Trophoblast cell (in vitro differentiated cells and primary cell): ENCODE measurements around the gene INTS3.
A peak's percentile ranks its signal among the peaks of the same experiment; 100 is the strongest.

Experiments
- DNase-seq, 2 donors: peaks; one replicate each; pipeline ENCODE4 v3.0.0-alpha.2; 2016
- H2AFZ ChIP-seq: 2 replicates; pipeline ENCODE4 v1.6.1; 2013; ENCODE audit warnings: low read length, moderate library complexity, mild to moderate bottlenecking; ENCODE audit not compliant: insufficient read depth, poor library complexity
- H2AK5ac ChIP-seq: 2 replicates; pipeline ENCODE4 v1.6.1; 2013; ENCODE audit warnings: mild to moderate bottlenecking, low read length
- H2BK120ac ChIP-seq: 2 replicates; pipeline ENCODE4 v1.6.1; 2013; ENCODE audit warnings: low read length, mild to moderate bottlenecking, moderate library complexity; ENCODE audit not compliant: insufficient read depth, poor library complexity
- H2BK12ac ChIP-seq: 2 replicates; pipeline ENCODE4 v1.6.1; 2013; ENCODE audit warnings: mild to moderate bottlenecking, low read length, moderate library complexity
- H2BK5ac ChIP-seq: 2 replicates; pipeline ENCODE4 v1.6.1; 2013; ENCODE audit warnings: low read length, low read depth, moderate library complexity, mild to moderate bottlenecking; ENCODE audit not compliant: poor library complexity
- H3K14ac ChIP-seq: 2 replicates; pipeline ENCODE4 v1.6.1; 2013; ENCODE audit warnings: mild to moderate bottlenecking, low read length
- H3K18ac ChIP-seq: 2 replicates; pipeline ENCODE4 v1.6.1; 2013; ENCODE audit warnings: mild to moderate bottlenecking, low read length
- H3K23ac ChIP-seq: 2 replicates; pipeline ENCODE4 v1.6.1; 2013; ENCODE audit warnings: low read length
- H3K27ac ChIP-seq: 2 replicates; pipeline ENCODE4 v1.5.1; 2013; ENCODE audit warnings: low read depth, mild to moderate bottlenecking, inconsistent platforms, low read length, moderate library complexity
- H3K27me3 ChIP-seq: 2 replicates; pipeline ENCODE4 v1.6.1; 2013; ENCODE audit warnings: inconsistent platforms, mild to moderate bottlenecking, low read length, moderate library complexity; ENCODE audit not compliant: insufficient read depth
- H3K36me3 ChIP-seq, 2 experiments: 1 replicate in 1 of 2; 2 replicates in 1 of 2; pipeline ENCODE4 v1.6.1; 2013; ENCODE audit warnings: low read length in 2 of 2, mild to moderate bottlenecking in 2 of 2, moderate library complexity in 1 of 2; ENCODE audit not compliant: insufficient read depth in 2 of 2, control insufficient read depth in 1 of 2
- H3K4ac ChIP-seq: 2 replicates; pipeline ENCODE4 v1.6.1; 2013; ENCODE audit warnings: low read depth, mild to moderate bottlenecking, low read length, moderate library complexity
- H3K4me1 ChIP-seq, 2 experiments: 1 replicate in 1 of 2; 2 replicates in 1 of 2; pipeline ENCODE4 v1.6.1; 2013; ENCODE audit warnings: low read length in 2 of 2, mild to moderate bottlenecking in 2 of 2, moderate library complexity in 1 of 2; ENCODE audit not compliant: insufficient read depth in 2 of 2, control insufficient read depth in 1 of 2
- H3K4me2 ChIP-seq: 2 replicates; pipeline ENCODE4 v1.6.1; 2013; ENCODE audit warnings: inconsistent platforms, mild to moderate bottlenecking, low read length, moderate library complexity
- H3K4me3 ChIP-seq: 2 replicates; pipeline ENCODE4 v1.5.1; 2013; ENCODE audit warnings: mild to moderate bottlenecking, low read depth, low read length, inconsistent platforms
- H3K79me1 ChIP-seq: one replicate; pipeline ENCODE4 v1.6.1; 2013; ENCODE audit warnings: low read length
- H3K79me2 ChIP-seq: 2 replicates; pipeline ENCODE4 v1.6.1; 2013; ENCODE audit warnings: low read length, mild to moderate bottlenecking; ENCODE audit not compliant: control insufficient read depth, insufficient read depth, poor library complexity
- H3K9ac ChIP-seq: 2 replicates; pipeline ENCODE4 v1.6.1; 2013; ENCODE audit warnings: mild to moderate bottlenecking, low read length
- H3K9me3 ChIP-seq: 2 replicates; pipeline ENCODE4 v1.6.1; 2013; ENCODE audit warnings: low read depth, mild to moderate bottlenecking, control low read depth, inconsistent platforms, low read length; ENCODE audit not compliant: insufficient read depth
- H4K12ac ChIP-seq: 2 replicates; pipeline ENCODE4 v1.6.1; 2013; ENCODE audit warnings: low read depth, mild to moderate bottlenecking, low read length, moderate library complexity
- H4K8ac ChIP-seq: 2 replicates; pipeline ENCODE4 v1.6.1; 2013; ENCODE audit warnings: low read depth, mild to moderate bottlenecking, low read length, moderate library complexity
- H4K91ac ChIP-seq: one replicate; pipeline ENCODE4 v1.6.1; 2013; ENCODE audit warnings: low read depth, mild to moderate bottlenecking, low read length, moderate library complexity
- WGBS: extraction: QIAGEN DNeasy Blood & Tissue Kit; methylation state at CpG from one replicate; pipeline ENCODE4 v1.1.7; 2013; ENCODE audit warnings: missing lambda C conversion rate; ENCODE audit not compliant: insufficient read length, insufficient coverage; ENCODE audit errors: extremely low coverage; 5-methylcytosine and 5-hydroxymethylcytosine counted together

Gene INTS3

GRCh38 chr1:153775458-153776327 lies 47.8 kb downstream of the INTS3 start:
- Histone ChIP-seq H2BK12ac (no peak overlapping the region), H3K9ac (peak overlapping the region; percentile 79), H3K9me3 (no peaks in the 10 kb centered on the region), H3K4me1 (peaks cover 5 to 8% of the 10 kb centered on the region in 2 experiments), H3K27ac (peak overlapping the region; percentile 80), H4K8ac (peak overlapping the region; percentile 63), H3K14ac (peak overlapping the region; percentile 94), H3K36me3 (peaks cover 34 to 35% of the 10 kb centered on the region in 2 experiments), H2BK120ac (peak overlapping the region; percentile 34), H4K91ac (peak overlapping the region; percentile 74), H3K79me1 (peaks cover 9% of the 10 kb centered on the region), H3K4ac (peak overlapping the region; percentile 31), H3K4me2 (peak overlapping the region; percentile 96), H3K27me3 (no peaks in the 10 kb centered on the region), H2BK5ac (peak overlapping the region; percentile 48), H3K79me2 (peaks cover 8% of the 10 kb centered on the region), H2AK5ac (peak overlapping the region; percentile 25), H3K4me3 (peak overlapping the region; percentile 82), H4K12ac (peak overlapping the region; percentile 65), H3K18ac (peak overlapping the region; percentile 84), H3K23ac (no peak overlapping the region), H2AFZ (peak overlapping the region; percentile 77)
- no CpG with 5 or more reads among the region's 83 CpGs for WGBS
- DNase-seq = peak; percentile 69 to 78

- H2AK5ac ChIP-seq = peak overlapping the region; percentile 5
- no peaks in the 10 kb centered on the region for H3K9me3 ChIP-seq
- H3K36me3 ChIP-seq = peaks cover 29% of the 10 kb centered on the region in 2 experiments
- no peak overlapping the region for H2AFZ ChIP-seq
- H3K4me1 ChIP-seq = peaks cover 5 to 8% of the 10 kb centered on the region in 2 experiments
- no peak overlapping the region for H2BK12ac ChIP-seq
- peak overlapping the region; percentile 96 for H3K4me2 ChIP-seq
- no peak overlapping the region for H3K4me3 ChIP-seq
- no peak overlapping the region for H3K18ac ChIP-seq
- H3K27ac ChIP-seq = no peak overlapping the region
- H4K91ac ChIP-seq = no peak overlapping the region
- no peak for DNase-seq
- H3K4ac ChIP-seq = no peak overlapping the region
- H3K79me2 ChIP-seq = peaks cover 8% of the 10 kb centered on the region
- H2BK5ac ChIP-seq = no peak overlapping the region
- H4K12ac ChIP-seq = no peak overlapping the region
- H3K14ac ChIP-seq = no peak overlapping the region
- WGBS = no CpG with 5 or more reads among the region's 10 CpGs
- H3K23ac ChIP-seq = no peak overlapping the region
- no peak overlapping the region for H2BK120ac ChIP-seq
- H3K9ac ChIP-seq = no peak overlapping the region
- peak overlapping the region; percentile 47 for H4K8ac ChIP-seq
- H3K79me1 ChIP-seq = peaks cover 9% of the 10 kb centered on the region
- no peaks in the 10 kb centered on the region for H3K27me3 ChIP-seq
Measured at GRCh38 chr1:153776352-153776751, 48.5 kb downstream of the INTS3 start.

- Histone ChIP-seq H2AK5ac (no peak overlapping the region), H3K36me3 (peaks cover 23% of the 10 kb centered on the region in 2 experiments), H2BK120ac (no peak overlapping the region), H3K4me1 (peaks cover 5 to 8% of the 10 kb centered on the region in 2 experiments), H2BK12ac (no peak overlapping the region), H3K27ac (no peak overlapping the region), H3K79me2 (peaks cover 8% of the 10 kb centered on the region), H2AFZ (no peak overlapping the region), H3K79me1 (peaks cover 9% of the 10 kb centered on the region), H3K18ac (no peak overlapping the region), H4K8ac (no peak overlapping the region), H4K12ac (no peak overlapping the region), H3K4me2 (no peak overlapping the region), H3K14ac (no peak overlapping the region), H3K9ac (no peak overlapping the region), H3K4ac (no peak overlapping the region), H3K27me3 (no peaks in the 10 kb centered on the region), H4K91ac (no peak overlapping the region), H3K9me3 (no peaks in the 10 kb centered on the region), H3K23ac (no peak overlapping the region), H3K4me3 (no peak overlapping the region), H2BK5ac (no peak overlapping the region)
- no CpG with 5 or more reads among the region's 10 CpGs for WGBS
- no peak for DNase-seq
Measured at GRCh38 chr1:153776845-153777370, 49.1 kb downstream of the INTS3 start.

- Histone ChIP-seq H3K27me3 (no peaks in the 10 kb centered on the region), H3K4me2 (no peak overlapping the region), H2AFZ (no peak overlapping the region), H3K18ac (no peak overlapping the region), H3K4ac (no peak overlapping the region), H3K4me3 (no peak overlapping the region), H2BK120ac (no peak overlapping the region), H3K4me1 (peaks cover 5 to 8% of the 10 kb centered on the region in 2 experiments), H3K9ac (no peak overlapping the region), H2BK5ac (no peak overlapping the region), H3K36me3 (peaks cover 16% of the 10 kb centered on the region in 2 experiments), H3K23ac (no peak overlapping the region), H4K12ac (no peak overlapping the region), H2BK12ac (no peak overlapping the region), H3K9me3 (no peaks in the 10 kb centered on the region), H4K8ac (no peak overlapping the region), H4K91ac (no peak overlapping the region), H3K79me1 (peaks cover 9% of the 10 kb centered on the region), H3K14ac (no peak overlapping the region), H2AK5ac (no peak overlapping the region), H3K27ac (no peak overlapping the region), H3K79me2 (peaks cover 8% of the 10 kb centered on the region)
- DNase-seq = no peak
- WGBS = no CpG with 5 or more reads among the region's 7 CpGs
Measured at GRCh38 chr1:153777648-153778047, 49.8 kb downstream of the INTS3 start.
